Measurements from ENCODE around the gene ACSS3.

ACSS3 gene

GRCh38 chr12:81253360-81253759 lies 175.5 kb downstream of the ACSS3 start:
- Histone ChIP-seq H3K27ac (no peak overlapping the region), H3K4me1 (no peaks in the 10 kb centered on the region), H3K36me3 (no peaks in the 10 kb centered on the region), H3K27me3 (no peaks in the 10 kb centered on the region), H3K9me3 (no peaks in the 10 kb centered on the region), H3K4me3 (no peak overlapping the region)
- intact Hi-C loops (cut with DNase I; ENCODE audit: low total_unique reads): no loop called here
- DNase-seq: no peak
- no peak for TF ChIP-seq CTCF (IDR thresholded peaks at IDR 0.05)

GRCh38 chr12:81255456-81255855 lies 177.6 kb downstream of the ACSS3 start:
- H3K4me3 ChIP-seq: no peak overlapping the region
- no peaks in the 10 kb centered on the region for H3K27me3 ChIP-seq
- H3K4me1 ChIP-seq: no peaks in the 10 kb centered on the region
- no peak for TF ChIP-seq CTCF (IDR thresholded peaks at IDR 0.05)
- H3K27ac ChIP-seq: no peak overlapping the region
- no peaks in the 10 kb centered on the region for H3K9me3 ChIP-seq
- intact Hi-C loops (cut with DNase I; ENCODE audit: low total_unique reads): no loop called here
- DNase-seq: no peak
- peaks cover 0 to 4% (median 0%) of the 10 kb centered on the region in 3 donors for H3K36me3 ChIP-seq

- Histone ChIP-seq H3K36me3 (peaks cover 0 to 4% (median 0%) of the 10 kb centered on the region in 3 donors), H3K9me3 (no peaks in the 10 kb centered on the region), H3K27ac (no peak overlapping the region), H3K27me3 (no peaks in the 10 kb centered on the region), H3K4me3 (no peak overlapping the region), H3K4me1 (no peaks in the 10 kb centered on the region)
- intact Hi-C loops (cut with DNase I; ENCODE audit: low total_unique reads): no loop called here
- DNase-seq: no peak
- TF ChIP-seq CTCF (IDR thresholded peaks at IDR 0.05): no peak
These were observed 178.1 kb downstream of the ACSS3 start for GRCh38 chr12:81255947-81256346.

- Histone ChIP-seq H3K4me1 (no peaks in the 10 kb centered on the region), H3K9me3 (no peaks in the 10 kb centered on the region), H3K27ac (no peak overlapping the region), H3K4me3 (no peak overlapping the region), H3K36me3 (peaks cover 0 to 4% (median 0%) of the 10 kb centered on the region in 3 donors), H3K27me3 (no peaks in the 10 kb centered on the region)
- intact Hi-C loops (cut with DNase I; ENCODE audit: low total_unique reads): no loop called here
- peak; percentile 35 to 49 for TF ChIP-seq CTCF (IDR thresholded peaks at IDR 0.05)
- DNase-seq: no peak
These were observed 180.2 kb downstream of the ACSS3 start for GRCh38 chr12:81257947-81258551.

GRCh38 chr12:81259360-81259759 lies 181.5 kb downstream of the ACSS3 start:
- Histone ChIP-seq H3K27me3 (no peaks in the 10 kb centered on the region), H3K27ac (no peak overlapping the region), H3K36me3 (peaks cover 0 to 4% (median 0%) of the 10 kb centered on the region in 3 donors), H3K4me1 (no peaks in the 10 kb centered on the region), H3K4me3 (no peak overlapping the region), H3K9me3 (no peaks in the 10 kb centered on the region)
- no peak for TF ChIP-seq CTCF (IDR thresholded peaks at IDR 0.05)
- no peak for DNase-seq
- intact Hi-C loops (cut with DNase I; ENCODE audit: low total_unique reads): no loop called here

All from tibial artery (tissue), 4 donors.